Esophagus squamous epithelium (tissue), 4 donors: ENCODE data around the gene ARHGAP25.

Experiments
- CTCF ChIP-seq, 6 experiments: fragments of 450-650 bp in 4 of 6; fragments of 200-600 bp in 2 of 6; sonication (generic) in 2 of 6; IDR thresholded peaks; one replicate each; pipeline ENCODE4 v1.5.1; 2016 to 2019; ENCODE audit warnings: antibody characterized with exemption in 6 of 6, mild to moderate bottlenecking in 4 of 6, moderate library complexity in 4 of 6
- POLR2A ChIP-seq, 4 donors: fragments of 450-650 bp; IDR thresholded peaks; one replicate each; pipeline ENCODE4 v1.6.1; 2017; ENCODE audit warnings: antibody characterized with exemption in 4 of 4, mild to moderate bottlenecking in 4 of 4, moderate library complexity in 3 of 4

GRCh38 chr2:68756178-68756577 is 21.6 kb downstream of the ARHGAP25 start:
- no peak for TF ChIP-seq CTCF (IDR thresholded peaks at IDR 0.05)
- TF ChIP-seq POLR2A (IDR thresholded peaks at IDR 0.05), result no peak
